A549 (cell line): ENCODE data around the gene SULF2. TPM values are rescaled to one million over a fixed set of nuclear protein-coding genes. Genes with fewer than 3 reads are reported as not detected.

Source experiments
- ATAC-seq, 2 experiments: fragments of 200-7000 bp in 1 of 2; fragments of >200 bp in 1 of 2; cut with Nextera tagmentation in 1 of 2; cut with Tn5 transposase in 1 of 2; 3 replicates each; pipeline versions ENCODE4 v1.8.0 to v1.9.1; 2018 to 2020; ENCODE audit warnings: mild to moderate bottlenecking in 1 of 2, moderate library complexity in 1 of 2
- CTCF ChIA-PET: fragments of 300-600 bp; sonication (Branson Sonifier 250); formaldehyde crosslinking; extraction: SDS; loops from one replicate; lab custom pipeline; 2021; ENCODE audit warnings: antibody characterized with exemption, inconsistent platforms; lab: Yijun Ruan, JAX
- POLR2A ChIA-PET: fragments of 350-600 bp; formaldehyde crosslinking; extraction: SDS; loops from one replicate; lab custom pipeline; 2021; ENCODE audit warnings: antibody characterized with exemption, inconsistent platforms; lab: Yijun Ruan, JAX
- DNase-seq, 2 experiments: peaks; one replicate each; pipeline versions ENCODE4 v3.0.0 to v3.0.0-alpha.2; 2011 to 2016; ENCODE audit warnings: low read depth in 1 of 2, low spot score in 1 of 2
- FAIRE-seq: peaks from 2 replicates; lab custom pipeline; 2011; peaks lifted over from hg19 to GRCh38; lab: Jason Lieb, UNC
- H3K27ac ChIP-seq, 2 experiments: fragments of >200 bp; sonication (Bioruptor Twin); formaldehyde crosslinking; 3 replicates each; pipeline ENCODE4 v1.5.1; 2016 to 2017
- H3K4me1 ChIP-seq: fragments of >200 bp; sonication (Bioruptor Twin); formaldehyde crosslinking; 3 replicates; pipeline ENCODE4 v1.6.1; 2016
- H3K4me2 ChIP-seq: fragments of >200 bp; sonication (Bioruptor Twin); formaldehyde crosslinking; 3 replicates; pipeline ENCODE4 v1.6.1; 2016
- H3K4me3 ChIP-seq: fragments of >200 bp; sonication (Bioruptor Twin); formaldehyde crosslinking; 3 replicates; pipeline ENCODE4 v1.5.1; 2016
- H3K9me3 ChIP-seq: fragments of >200 bp; sonication (Bioruptor Twin); formaldehyde crosslinking; 3 replicates; pipeline ENCODE4 v1.6.1; 2016
- ATOH8 ChIP-seq: fragments of 250-450 bp; sonication (Bioruptor Pico); IDR thresholded peaks from 2 replicates; pipeline ENCODE4 v1.5.0; 2020; ENCODE audit warnings: low read depth, mild to moderate bottlenecking, moderate library complexity
- BCL3 ChIP-seq: fragments of >200 bp; sonication (Bioruptor Twin); formaldehyde crosslinking; IDR thresholded peaks from 3 replicates; pipeline ENCODE4 v1.6.1; 2016
- BHLHE40 ChIP-seq: IDR thresholded peaks from 2 replicates; pipeline ENCODE4 v1.6.1; 2012; ENCODE audit warnings: low read depth, low read length, inconsistent platforms
- CBX2 ChIP-seq: fragments of 200-600 bp; sonication (generic); IDR thresholded peaks from 2 replicates; pipeline ENCODE4 v1.6.1; 2016; ENCODE audit warnings: low read depth, mild to moderate bottlenecking, borderline replicate concordance
- CBX8 ChIP-seq: fragments of 200-600 bp; sonication (generic); IDR thresholded peaks from 2 replicates; pipeline ENCODE4 v1.6.1; 2016
- CEBPB ChIP-seq, 2 experiments: fragments of >200 bp in 1 of 2; sonication (Bioruptor Twin) in 1 of 2; formaldehyde crosslinking in 1 of 2; IDR thresholded peaks; 2 replicates each; pipeline ENCODE4 v1.6.1; 2012 to 2016
- EHF ChIP-seq: fragments of 250-450 bp; sonication (Bioruptor Pico); IDR thresholded peaks from 2 replicates; pipeline ENCODE4 v1.5.0; 2020; ENCODE audit warnings: mild to moderate bottlenecking
- FOXS1 ChIP-seq: fragments of 250-450 bp; sonication (Bioruptor Pico); IDR thresholded peaks from 2 replicates; pipeline ENCODE4 v1.5.0; 2020; ENCODE audit warnings: mild to moderate bottlenecking, moderate library complexity
- GATA3 ChIP-seq: IDR thresholded peaks from 2 replicates; pipeline ENCODE4 v1.6.1; 2012; ENCODE audit warnings: borderline replicate concordance
- HDAC2 ChIP-seq: fragments of 200-600 bp; sonication (generic); IDR thresholded peaks from 2 replicates; pipeline ENCODE4 v1.6.1; 2016
- HEYL ChIP-seq: fragments of 250-450 bp; sonication (Bioruptor Pico); IDR thresholded peaks from 2 replicates; pipeline ENCODE4 v1.8.0; 2021; ENCODE audit warnings: mild to moderate bottlenecking, moderate library complexity
- JUNB ChIP-seq: fragments of >200 bp; sonication (Bioruptor Twin); formaldehyde crosslinking; IDR thresholded peaks from 2 replicates; pipeline ENCODE4 v1.6.1; 2016
- KDM1A ChIP-seq: fragments of 200-600 bp; sonication (generic); IDR thresholded peaks from 2 replicates; pipeline ENCODE4 v1.6.1; 2016; ENCODE audit warnings: low read depth, mild to moderate bottlenecking
- KDM5A ChIP-seq: fragments of 200-600 bp; sonication (generic); IDR thresholded peaks from 2 replicates; pipeline ENCODE4 v1.6.1; 2016; ENCODE audit warnings: antibody characterized with exemption, mild to moderate bottlenecking
- MAFK ChIP-seq: fragments of 450-650 bp; IDR thresholded peaks from 2 replicates; pipeline ENCODE4 v1.6.1; 2014; ENCODE audit not compliant: partially characterized antibody
- MAZ ChIP-seq: fragments of 150-350 bp; IDR thresholded peaks from 2 replicates; pipeline ENCODE4 v1.6.1; 2014; ENCODE audit warnings: antibody characterized with exemption, low read depth, low read length, borderline replicate concordance
- NPAS2 ChIP-seq: fragments of 250-450 bp; sonication (Bioruptor Pico); IDR thresholded peaks from 2 replicates; pipeline ENCODE4 v1.8.0; 2022; ENCODE audit warnings: mild to moderate bottlenecking, moderate library complexity, borderline replicate concordance
- PBX3 ChIP-seq: IDR thresholded peaks from 2 replicates; pipeline ENCODE4 v1.6.1; 2012
- POLR2A ChIP-seq: IDR thresholded peaks from 2 replicates; pipeline ENCODE4 v1.6.1; 2012; ENCODE audit warnings: mild to moderate bottlenecking, low read length
- RCOR1 ChIP-seq: fragments of 150-350 bp; IDR thresholded peaks from 2 replicates; pipeline ENCODE4 v1.6.1; 2014; ENCODE audit warnings: antibody characterized with exemption, low read length, low read depth
- REST ChIP-seq: fragments of 200-600 bp; sonication (generic); IDR thresholded peaks from 2 replicates; pipeline ENCODE4 v1.6.1; 2016; ENCODE audit warnings: antibody characterized with exemption, mild to moderate bottlenecking, moderate library complexity
- RFX5 ChIP-seq: fragments of 450-650 bp; IDR thresholded peaks from 2 replicates; pipeline ENCODE4 v1.7.1; 2014; ENCODE audit warnings: antibody characterized with exemption, mild to moderate bottlenecking, moderate library complexity
- SMC3 ChIP-seq: fragments of >200 bp; sonication (Bioruptor Twin); formaldehyde crosslinking; IDR thresholded peaks from 3 replicates; pipeline ENCODE4 v1.6.1; 2018; ENCODE audit warnings: inconsistent platforms
- TFCP2L1 ChIP-seq: fragments of 250-450 bp; sonication (Bioruptor Pico); IDR thresholded peaks from 2 replicates; pipeline ENCODE4 v1.5.0; 2021; ENCODE audit warnings: mild to moderate bottlenecking
- ZC3H11A ChIP-seq: fragments of 450-650 bp; IDR thresholded peaks from 2 replicates; pipeline ENCODE4 v1.6.1; 2014; ENCODE audit warnings: antibody characterized with exemption, mild to moderate bottlenecking
- ZNF302 ChIP-seq: fragments of 250-450 bp; sonication (Bioruptor Pico); IDR thresholded peaks from 2 replicates; pipeline ENCODE4 v1.9.0; 2021; ENCODE audit warnings: inconsistent platforms, mild to moderate bottlenecking, moderate library complexity
- WGBS: methylation state at CpG from one replicate; pipeline ENCODE4 v1.1.6; 2017; ENCODE audit errors: missing lambda C conversion rate; 5-methylcytosine and 5-hydroxymethylcytosine counted together
- polyA plus RNA-seq, 4 experiments: library from polyadenylated mRNA; depleted of rRNA in 3 of 4; stranded (reverse); fragments of >200 nt; fragmentation: RNase III in 1 of 4; extraction: RNeasy Plus Mini Kit Qiagen cat#74134 plus additional on column Dnase treatment in 1 of 4; gene quantifications; 2 replicates in 3 of 4; 3 replicates in 1 of 4; pipeline ENCODE4 v1.2.3, GENCODE V29; 2011 to 2017

SULF2 gene
- polyA plus RNA-seq, 2 of the 4 experiments (the other 2 are of a cell fraction), result 5.8 to 16.8 TPM

GRCh38 chr20:47711046-47711752 is 74.1 kb downstream of the SULF2 start:
- POLR2A ChIA-PET, result no interaction called here
- H3K27ac ChIP-seq, result no peak overlapping the region; a peak in 1 of 6 replicates
- no peak for ATAC-seq

GRCh38 chr20:47710665-47711045 is 74.6 kb downstream of the SULF2 start:
- ChIA-PET CTCF (interaction anchor here (0.9 to 1.4 kb wide), 2 partner anchors 15 to 910 kb away, joined by 3 to 4 read pairs; no protein-coding TSS in a partner anchor), POLR2A (no interaction called here)

More at GRCh38 chr20:47711046-47711752, 74.1 kb downstream of the SULF2 start:
- no peak for FAIRE-seq
- CTCF ChIA-PET, result interaction anchor here (0.9 to 1.4 kb wide), 2 partner anchors 15 to 910 kb away, joined by 3 to 4 read pairs; no protein-coding TSS in a partner anchor
- no peak overlapping the region for H3K4me3 ChIP-seq
- no peak for DNase-seq
- H3K4me2 ChIP-seq, result 0 out of 3 replicates have a peak overlapping the region, but pooled peaks have one; percentile 15
- 60% methylated on average over 17 of the region's 19 CpGs for WGBS
- H3K4me1 ChIP-seq, result peaks cover 7% of the 10 kb centered on the region; the same call in 1 of the 3 replicates
- no peaks in the 10 kb centered on the region for H3K9me3 ChIP-seq
- TF ChIP-seq KDM1A, result no peak
- TF ChIP-seq FOXS1 (CRISPR knock-in tag), result no peak
- TF ChIP-seq KDM5A, result no peak
- no peak for TF ChIP-seq POLR2A
- no peak for TF ChIP-seq BCL3
- no peak for TF ChIP-seq BHLHE40
- TF ChIP-seq MAFK, result no peak
- no peak for TF ChIP-seq EHF (CRISPR knock-in tag)
- no peak for TF ChIP-seq CBX8
- TF ChIP-seq, all 56 proteins: peak for 0

More at GRCh38 chr20:47710665-47711045, 74.6 kb downstream of the SULF2 start:
- H3K4me3 ChIP-seq, result no peak overlapping the region
- H3K4me2 ChIP-seq, result no peak overlapping the region
- no peak for TF ChIP-seq MAZ
- no peak for TF ChIP-seq TFCP2L1 (CRISPR knock-in tag)
- TF ChIP-seq REST, result no peak
- TF ChIP-seq RCOR1, result no peak
- TF ChIP-seq PBX3, result no peak
- TF ChIP-seq RFX5, result no peak
- no peak for TF ChIP-seq ZNF302
- TF ChIP-seq JUNB, result no peak
- no peak for TF ChIP-seq GATA3
- no peak for TF ChIP-seq CEBPB (IDR thresholded peaks at IDR 0.05)
- TF ChIP-seq NPAS2, result no peak
- TF ChIP-seq HEYL (CRISPR knock-in tag), result no peak
- TF ChIP-seq CBX2, result no peak
- no peak for TF ChIP-seq SMC3
- no peak for TF ChIP-seq HDAC2
- TF ChIP-seq ATOH8 (CRISPR knock-in tag), result no peak
- no peak for TF ChIP-seq ZC3H11A
- no peak for TF ChIP-seq BCL3
- TF ChIP-seq CBX8, result no peak
- H3K4me1 ChIP-seq, result peaks cover 7% of the 10 kb centered on the region; the same call in 1 of the 3 replicates
- H3K9me3 ChIP-seq, result no peaks in the 10 kb centered on the region
- ATAC-seq (no peak), DNase-seq (no peak), FAIRE-seq (no peak)
- WGBS, result 71% methylated on average over 10 of the region's 10 CpGs
- no peak overlapping the region; a peak in 1 of 6 replicates for H3K27ac ChIP-seq
